ENCODE data around the gene PTCHD1. TPM values are rescaled to one million over a fixed set of nuclear protein-coding genes. Genes with fewer than 3 reads are reported as not detected.

PTCHD1 gene
- total RNA-seq (2022; extraction: Qiagen RNA extraction; ENCODE audit: low read depth) = not detected in 5 replicates

GRCh38 chrX:23334848-23335599 is at the start of gene PTCHD1:
PTCHD1 (plus strand) TSS chrX:23334849; CDS start chrX:23334876, 27 bp downstream.

